ENCODE results near the gene CPO.
"Not testable (repeated sequence)": the region's sequence is repeated elsewhere in the genome, so short reads cannot be mapped to it uniquely, and the experiment has no call there.

Gene CPO

GRCh38 chr2:206942592-206943478 is 3.5 kb downstream of the CPO start:
- no peak overlapping the region for H3K4me3 ChIP-seq (replicated peaks; ENCODE audit: low read depth, low read length)
- no peak for DNase-seq (ENCODE audit: extremely low read depth, low read depth)
- no peak for TF ChIP-seq CTCF (IDR thresholded peaks at IDR 0.05; ENCODE audit: low read depth, low read length, missing control alignments)

- DNase-seq (ENCODE audit: extremely low read depth, low read depth) = not testable (repeated sequence)
Measured at GRCh38 chr2:206953404-206953803, 14.1 kb downstream of the CPO start.

GRCh38 chr2:206955253-206955652 is 15.9 kb downstream of the CPO start:
- DNase-seq (ENCODE audit: extremely low read depth, low read depth) = no peak
- TF ChIP-seq CTCF (IDR thresholded peaks at IDR 0.05; ENCODE audit: low read depth, low read length, missing control alignments) = no peak
- H3K4me3 ChIP-seq (replicated peaks; ENCODE audit: low read depth, low read length) = no peak overlapping the region

More at GRCh38 chr2:206953404-206953803, 14.1 kb downstream of the CPO start:
- H3K4me3 ChIP-seq (replicated peaks; ENCODE audit: low read depth, low read length) = not testable (repeated sequence)

GRCh38 chr2:206958261-206958660 is 18.9 kb downstream of the CPO start:
- no peak for TF ChIP-seq CTCF (IDR thresholded peaks at IDR 0.05; ENCODE audit: low read depth, low read length, missing control alignments)
- H3K4me3 ChIP-seq (replicated peaks; ENCODE audit: low read depth, low read length) = no peak overlapping the region
- no peak for DNase-seq (ENCODE audit: extremely low read depth, low read depth)

GRCh38 chr2:206962966-206963365 is 23.6 kb downstream of the CPO start:
- no peak for DNase-seq (ENCODE audit: extremely low read depth, low read depth)
- TF ChIP-seq CTCF (IDR thresholded peaks at IDR 0.05; ENCODE audit: low read depth, low read length, missing control alignments) = no peak
- no peak overlapping the region for H3K4me3 ChIP-seq (replicated peaks; ENCODE audit: low read depth, low read length)

GRCh38 chr2:206968134-206969086 is 29.1 kb downstream of the CPO start:
- no peak for DNase-seq (ENCODE audit: extremely low read depth, low read depth)
- TF ChIP-seq CTCF (IDR thresholded peaks at IDR 0.05; ENCODE audit: low read depth, low read length, missing control alignments) = no peak
- H3K4me3 ChIP-seq (replicated peaks; ENCODE audit: low read depth, low read length) = no peak overlapping the region

- no peak for DNase-seq (ENCODE audit: extremely low read depth, low read depth)
- H3K4me3 ChIP-seq (replicated peaks; ENCODE audit: low read depth, low read length) = no peak overlapping the region
- no peak for TF ChIP-seq CTCF (IDR thresholded peaks at IDR 0.05; ENCODE audit: low read depth, low read length, missing control alignments)
Measured at GRCh38 chr2:206969192-206969591, 29.9 kb downstream of the CPO start.

All from HFF-Myc (cell line).